NT2/D1 (cell line): ENCODE measurements around the gene GRIN2C.

ENCODE experiments used
- SUZ12 ChIP-seq: IDR thresholded peaks from 2 replicates; pipeline ENCODE4 v1.6.1; 2011; ENCODE audit not compliant: insufficient read length, insufficient read depth; ENCODE audit errors: extremely low read depth
- YY1 ChIP-seq: IDR thresholded peaks from 2 replicates; pipeline ENCODE4 v1.6.1; 2011; ENCODE audit not compliant: insufficient read length, insufficient read depth
- ZNF274 ChIP-seq: IDR thresholded peaks from 2 replicates; pipeline ENCODE4 v1.6.1; 2011; ENCODE audit warnings: mild to moderate bottlenecking, low read depth, low read length

DNA sequence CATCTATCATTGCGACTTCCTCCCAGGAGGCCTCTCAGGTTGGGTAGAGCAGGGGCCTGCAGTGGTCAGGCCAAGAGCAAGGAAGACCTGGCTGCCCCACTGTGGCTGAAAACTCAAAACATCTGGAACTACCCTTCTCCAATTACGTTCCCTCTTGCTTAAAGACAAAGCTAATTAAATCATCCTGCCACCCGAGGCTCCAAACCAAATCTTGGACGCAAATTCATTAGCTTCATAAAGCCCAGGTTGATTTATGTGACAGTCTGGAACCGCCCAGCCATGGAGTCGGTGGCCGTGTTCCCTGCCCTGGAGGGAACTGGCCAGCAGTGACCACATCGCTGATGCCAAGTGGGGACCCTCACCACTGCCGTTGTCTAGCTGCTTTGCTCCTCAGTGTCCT, 21.4 kb downstream of the GRIN2C start:
- TF ChIP-seq ZNF274 (no peak), YY1 (no peak), SUZ12 (no peak)
